H9 (cell line): ENCODE data around the gene MYRIP. TPM values are rescaled to one million over a fixed set of nuclear protein-coding genes. Genes with fewer than 3 reads are reported as not detected.

Experiments used
- DNase-seq: peaks from one replicate; pipeline ENCODE4 v3.0.0-alpha.2; 2017
- H2AFZ ChIP-seq: one replicate; pipeline ENCODE4 v1.6.1; 2013; ENCODE audit warnings: mild to moderate bottlenecking, low read length, control low read depth, moderate library complexity
- H2AK5ac ChIP-seq: 2 replicates; pipeline ENCODE4 v1.6.1; 2013; ENCODE audit warnings: low read length, control low read depth, mixed read lengths; ENCODE audit not compliant: insufficient read length
- H2BK120ac ChIP-seq: one replicate; pipeline ENCODE4 v1.6.1; 2013; ENCODE audit warnings: low read depth, mild to moderate bottlenecking, low read length, control low read depth, inconsistent platforms; ENCODE audit not compliant: poor library complexity, severe bottlenecking
- H2BK12ac ChIP-seq: 2 replicates; pipeline ENCODE4 v1.6.1; 2013; ENCODE audit warnings: low read length, control low read depth, mixed read lengths, low read depth; ENCODE audit not compliant: insufficient read length
- H2BK15ac ChIP-seq: 2 replicates; pipeline ENCODE4 v1.6.1; 2013; ENCODE audit warnings: low read depth, low read length, control low read depth
- H2BK20ac ChIP-seq: one replicate; pipeline ENCODE4 v1.6.1; 2013; ENCODE audit warnings: low read depth, mild to moderate bottlenecking, low read length, control low read depth, inconsistent platforms; ENCODE audit not compliant: poor library complexity, severe bottlenecking
- H2BK5ac ChIP-seq: 2 replicates; pipeline ENCODE4 v1.6.1; 2013; ENCODE audit warnings: low read length, control low read depth, mixed read lengths; ENCODE audit not compliant: insufficient read length
- H3K14ac ChIP-seq: 2 replicates; pipeline ENCODE4 v1.6.1; 2013; ENCODE audit warnings: low read length, control low read depth; ENCODE audit not compliant: insufficient read depth
- H3K18ac ChIP-seq: 2 replicates; pipeline ENCODE4 v1.6.1; 2013; ENCODE audit warnings: low read depth, mild to moderate bottlenecking, mixed read lengths, low read length, control low read depth; ENCODE audit not compliant: insufficient read length
- H3K23ac ChIP-seq: 2 replicates; pipeline ENCODE4 v1.6.1; 2013; ENCODE audit warnings: low read length, control low read depth, mixed read lengths, low read depth; ENCODE audit not compliant: insufficient read length
- H3K23me2 ChIP-seq: 2 replicates; pipeline ENCODE4 v1.6.1; 2013; ENCODE audit warnings: low read depth, mild to moderate bottlenecking, mixed read lengths, low read length, control low read depth; ENCODE audit not compliant: insufficient read length, poor library complexity, severe bottlenecking
- H3K27ac ChIP-seq: 2 replicates; pipeline ENCODE4 v1.5.1; 2013; ENCODE audit warnings: low read length, control low read depth, mixed read lengths, low read depth; ENCODE audit not compliant: insufficient read length
- H3K27me3 ChIP-seq: 2 replicates; pipeline ENCODE4 v1.6.1; 2013; ENCODE audit warnings: low read length, control low read depth, inconsistent platforms; ENCODE audit not compliant: insufficient read depth
- H3K4ac ChIP-seq: 2 replicates; pipeline ENCODE4 v1.6.1; 2013; ENCODE audit warnings: low read depth, mild to moderate bottlenecking, control low read depth, inconsistent platforms, low read length, moderate library complexity
- H3K4me1 ChIP-seq: 2 replicates; pipeline ENCODE4 v1.6.1; 2013; ENCODE audit warnings: low read length, control low read depth, inconsistent platforms; ENCODE audit not compliant: insufficient read depth
- H3K4me2 ChIP-seq: 2 replicates; pipeline ENCODE4 v1.6.1; 2013; ENCODE audit warnings: low read length, control low read depth, mixed read lengths; ENCODE audit not compliant: insufficient read length, insufficient read depth
- H3K56ac ChIP-seq: 2 replicates; pipeline ENCODE4 v1.6.1; 2013; ENCODE audit warnings: low read depth, mild to moderate bottlenecking, mixed read lengths, low read length, control low read depth; ENCODE audit not compliant: insufficient read length
- H3K79me1 ChIP-seq: 2 replicates; pipeline ENCODE4 v1.6.1; 2013; ENCODE audit warnings: low read depth, mild to moderate bottlenecking, moderate library complexity, low read length, control low read depth, inconsistent platforms; ENCODE audit not compliant: insufficient read depth, poor library complexity, severe bottlenecking
- H3K79me2 ChIP-seq: 2 replicates; pipeline ENCODE4 v1.6.1; 2013; ENCODE audit warnings: low read length, control low read depth, inconsistent platforms; ENCODE audit not compliant: insufficient read depth
- H3K9ac ChIP-seq: 2 replicates; pipeline ENCODE4 v1.6.1; 2013; ENCODE audit warnings: low read length, control low read depth, mixed read lengths; ENCODE audit not compliant: insufficient read length; ENCODE audit errors: extremely low read depth
- H3K9me3 ChIP-seq: one replicate; pipeline ENCODE4 v1.6.1; 2013; ENCODE audit warnings: low read depth, low read length, inconsistent platforms; ENCODE audit not compliant: control insufficient read depth
- H3T11ph ChIP-seq: one replicate; pipeline ENCODE4 v1.6.1; 2013; ENCODE audit warnings: mild to moderate bottlenecking, low read length, control low read depth, inconsistent platforms
- H4K20me1 ChIP-seq: one replicate; pipeline ENCODE4 v1.6.1; 2013; ENCODE audit not compliant: control insufficient read depth, insufficient read length, insufficient read depth
- H4K5ac ChIP-seq: 2 replicates; pipeline ENCODE4 v1.6.1; 2013; ENCODE audit warnings: low read depth, mild to moderate bottlenecking, mixed read lengths, low read length, control low read depth; ENCODE audit not compliant: insufficient read length
- H4K8ac ChIP-seq: replicated peaks from 2 replicates; pipeline ENCODE4 v1.6.1; 2013; ENCODE audit warnings: low read length, control low read depth, mixed read lengths, low read depth; ENCODE audit not compliant: insufficient read length
- H4K91ac ChIP-seq: 2 replicates; pipeline ENCODE4 v1.6.1; 2013; ENCODE audit warnings: low read depth, mild to moderate bottlenecking, moderate library complexity, mixed read lengths, low read length, control low read depth; ENCODE audit not compliant: insufficient read length
- H3K27ac Mint-ChIP-seq, 3 experiments: 2 replicates in 2 of 3; 3 replicates in 1 of 3; pipeline ENCODE4 v1.8.0; 2020 to 2021; ENCODE audit warnings: mixed read lengths in 3 of 3, mild to moderate bottlenecking in 1 of 3, moderate library complexity in 1 of 3
- H3K27me3 Mint-ChIP-seq: 2 replicates; pipeline ENCODE4 v1.8.0; 2021; ENCODE audit warnings: low read depth, mild to moderate bottlenecking, moderate library complexity, mixed read lengths
- H3K36me3 Mint-ChIP-seq, 3 experiments: 2 replicates in 2 of 3; 3 replicates in 1 of 3; pipeline ENCODE4 v1.8.0; 2020 to 2021; ENCODE audit warnings: low read depth in 3 of 3, mixed read lengths in 3 of 3; ENCODE audit not compliant: insufficient read depth in 1 of 3
- H3K4me1 Mint-ChIP-seq, 2 experiments: 2 replicates each; pipeline ENCODE4 v1.8.0; 2020; ENCODE audit warnings: mixed read lengths in 2 of 2
- H3K4me3 Mint-ChIP-seq, 2 experiments: 2 replicates in 1 of 2; 3 replicates in 1 of 2; pipeline ENCODE4 v1.8.0; 2020 to 2021; ENCODE audit warnings: mild to moderate bottlenecking in 2 of 2, mixed read lengths in 2 of 2, moderate library complexity in 1 of 2
- H3K9me3 Mint-ChIP-seq, 2 experiments: 2 replicates in 1 of 2; 3 replicates in 1 of 2; pipeline ENCODE4 v1.8.0; 2020; ENCODE audit warnings: mild to moderate bottlenecking in 2 of 2, mixed read lengths in 2 of 2, moderate library complexity in 1 of 2
- WGBS: extraction: QIAGEN DNeasy Blood & Tissue Kit; methylation state at CpG from one replicate; pipeline ENCODE4 v1.1.7; 2013; ENCODE audit warnings: missing lambda C conversion rate, low lambda C conversion rate, mixed read lengths; ENCODE audit not compliant: insufficient read length; ENCODE audit errors: extremely low coverage; 5-methylcytosine and 5-hydroxymethylcytosine counted together
- total RNA-seq: library from RNA; stranded (reverse); gene quantifications from 2 replicates; pipeline ENCODE4 v1.2.1, GENCODE V29; 2021
- TF ChIP-seq, protein P1 (sequence below): fragments of 200-600 bp; sonication (generic); conservative IDR thresholded peaks from 3 replicates; pipeline ENCODE4 v1.8.0; 2021; ENCODE audit warnings: antibody characterized with exemption, mild to moderate bottlenecking

MYRIP gene
- total RNA-seq, 1 experiment from 2014 or later, result 1.8 TPM

DNA sequence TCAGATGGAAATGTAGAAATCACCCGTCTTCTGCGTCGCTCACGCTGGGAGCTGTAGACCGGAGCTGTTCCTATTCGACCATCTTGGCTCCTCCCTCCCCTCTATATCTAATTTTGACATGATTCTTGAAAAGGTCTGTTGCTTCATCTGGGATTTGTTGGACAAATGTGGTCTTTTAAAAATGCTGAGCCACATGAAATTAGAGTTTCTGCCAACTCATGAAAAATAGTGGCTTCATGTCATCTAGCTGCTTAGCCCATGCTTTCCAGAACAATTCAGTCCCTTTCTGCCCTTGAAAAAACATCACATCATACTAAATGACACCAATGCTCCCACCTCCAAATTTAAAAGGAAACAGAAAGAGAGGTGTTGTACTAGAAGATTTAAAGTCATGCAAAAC, 351.5 kb downstream of the MYRIP start:
- H3T11ph ChIP-seq, result no peak overlapping the region
- H3K56ac ChIP-seq, result no peak overlapping the region
- no peaks in the 10 kb centered on the region; the same call in 1 of the 2 replicates for H3K27me3 Mint-ChIP-seq
- no peaks in the 10 kb centered on the region for H3K79me1 ChIP-seq
- H2BK20ac ChIP-seq, result no peak overlapping the region
- no peaks in the 10 kb centered on the region for H3K79me2 ChIP-seq
- no peak overlapping the region for H2BK12ac ChIP-seq
- H3K4ac ChIP-seq, result no peak overlapping the region
- H3K36me3 Mint-ChIP-seq, result peaks cover 10 to 16% (median 12%) of the 10 kb centered on the region in 3 experiments
- no peaks in the 10 kb centered on the region for H4K20me1 ChIP-seq
- H2BK15ac ChIP-seq, result no peak overlapping the region
- no peaks in the 10 kb centered on the region for H3K23me2 ChIP-seq
- H3K23ac ChIP-seq, result no peak overlapping the region
- no peaks in the 10 kb centered on the region for H3K9me3 ChIP-seq
- H3K4me2 ChIP-seq, result no peak overlapping the region
- H3K4me3 Mint-ChIP-seq, result no peak overlapping the region
- H3K9ac ChIP-seq, result no peak overlapping the region
- no peaks in the 10 kb centered on the region for H3K27me3 ChIP-seq
- H3K18ac ChIP-seq, result no peak overlapping the region
- H2AFZ ChIP-seq, result no peak overlapping the region
- WGBS, result no CpG with 5 or more reads among the region's 6 CpGs
- no peaks in the 10 kb centered on the region for H3K4me1 ChIP-seq
- no peak for DNase-seq
- H4K5ac ChIP-seq, result no peak overlapping the region
- no peak overlapping the region for H3K14ac ChIP-seq
- no peak overlapping the region for H2BK5ac ChIP-seq
- H3K4me1 Mint-ChIP-seq, result no peaks in the 10 kb centered on the region
- no peak overlapping the region for H4K91ac ChIP-seq
- no peak overlapping the region for H3K27ac Mint-ChIP-seq
- H2BK120ac ChIP-seq, result no peak overlapping the region
- no peak overlapping the region for H3K27ac ChIP-seq
- no peak overlapping the region for H4K8ac ChIP-seq
- H2AK5ac ChIP-seq, result no peak overlapping the region
- peaks cover 20 to 27% of the 10 kb centered on the region in 2 experiments for H3K9me3 Mint-ChIP-seq
- TF ChIP-seq, protein P1, sequence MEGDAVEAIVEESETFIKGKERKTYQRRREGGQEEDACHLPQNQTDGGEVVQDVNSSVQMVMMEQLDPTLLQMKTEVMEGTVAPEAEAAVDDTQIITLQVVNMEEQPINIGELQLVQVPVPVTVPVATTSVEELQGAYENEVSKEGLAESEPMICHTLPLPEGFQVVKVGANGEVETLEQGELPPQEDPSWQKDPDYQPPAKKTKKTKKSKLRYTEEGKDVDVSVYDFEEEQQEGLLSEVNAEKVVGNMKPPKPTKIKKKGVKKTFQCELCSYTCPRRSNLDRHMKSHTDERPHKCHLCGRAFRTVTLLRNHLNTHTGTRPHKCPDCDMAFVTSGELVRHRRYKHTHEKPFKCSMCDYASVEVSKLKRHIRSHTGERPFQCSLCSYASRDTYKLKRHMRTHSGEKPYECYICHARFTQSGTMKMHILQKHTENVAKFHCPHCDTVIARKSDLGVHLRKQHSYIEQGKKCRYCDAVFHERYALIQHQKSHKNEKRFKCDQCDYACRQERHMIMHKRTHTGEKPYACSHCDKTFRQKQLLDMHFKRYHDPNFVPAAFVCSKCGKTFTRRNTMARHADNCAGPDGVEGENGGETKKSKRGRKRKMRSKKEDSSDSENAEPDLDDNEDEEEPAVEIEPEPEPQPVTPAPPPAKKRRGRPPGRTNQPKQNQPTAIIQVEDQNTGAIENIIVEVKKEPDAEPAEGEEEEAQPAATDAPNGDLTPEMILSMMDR, result no peak
